ENCODE data around the gene KCNMA1. TPM values are rescaled to one million over a fixed set of nuclear protein-coding genes. Genes with fewer than 3 reads are reported as not detected.

KCNMA1 gene
- total and polyA plus RNA-seq, 8 donors, result 0.92 to 155 (median 54.3) TPM

DNA sequence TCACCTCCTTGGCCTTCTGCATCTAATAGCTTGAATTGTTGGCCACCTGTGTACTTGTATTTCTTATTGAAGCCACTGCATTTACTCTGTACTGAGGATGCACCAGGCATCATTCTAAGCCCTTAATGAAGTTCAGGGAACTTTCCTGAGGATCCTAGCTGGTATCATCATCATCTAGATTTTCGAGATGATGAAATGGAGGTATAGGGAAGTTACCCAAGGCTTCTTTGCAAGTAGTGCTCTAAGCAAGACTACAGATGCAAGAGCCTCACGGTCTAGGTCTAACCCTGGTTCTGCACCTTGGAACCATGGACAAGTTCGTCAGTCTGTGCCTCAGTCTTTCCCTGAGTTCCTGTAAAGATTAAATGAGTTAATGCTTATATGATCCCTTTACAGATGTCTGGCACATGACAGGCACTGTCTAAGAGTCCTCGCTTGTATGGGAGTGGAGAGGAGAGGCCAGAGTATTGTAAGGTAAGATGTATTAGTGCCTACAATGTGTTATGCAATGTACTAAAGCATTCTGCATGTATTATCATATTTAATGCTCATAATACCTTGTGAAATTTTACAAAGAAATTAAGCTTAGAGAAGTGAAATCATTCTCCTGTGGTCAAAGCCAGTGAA is 145.1 kb downstream of the KCNMA1 start:
- 77 to 91% (median 85%) methylated on average over 4 of the region's 4 CpGs for WGBS, 5 donors
- intact Hi-C loops (cut with DNase I; ENCODE audit: low total_unique reads), result no loop called here

GRCh38 chr10:77490534-77491314 is 146.9 kb downstream of the KCNMA1 start:
- H3K4me3 ChIP-seq, result no peak overlapping the region
- DNase-seq, result peak in 1 of 2 donors; percentile 41
- H3K27ac ChIP-seq, result peak overlapping the region in 3 of 5 donors; percentile 16 to 56 (median 32)
- intact Hi-C loops (cut with DNase I; ENCODE audit: low total_unique reads), result no loop called here
- TF ChIP-seq POLR2AphosphoS5 (IDR thresholded peaks at IDR 0.05) (no peak), EP300 (IDR thresholded peaks at IDR 0.05) (no peak), POLR2A (IDR thresholded peaks at IDR 0.05) (no peak), CTCF (IDR thresholded peaks at IDR 0.05) (no peak)
- H3K36me3 ChIP-seq, result no peaks in the 10 kb centered on the region
- peaks cover 0 to 25% (median 9%) of the 10 kb centered on the region in 4 donors for H3K4me1 ChIP-seq
- H3K9me3 ChIP-seq, result no peaks in the 10 kb centered on the region
- H3K27me3 ChIP-seq, result no peaks in the 10 kb centered on the region
- WGBS, 5 donors, result 30 to 61% (median 42%) methylated on average over 6 of the region's 6 CpGs

More for the DNA sequence above, 145.1 kb downstream of the KCNMA1 start:
- no peak for DNase-seq
- Histone ChIP-seq H3K36me3 (no peaks in the 10 kb centered on the region), H3K27me3 (no peaks in the 10 kb centered on the region), H3K27ac (no peak overlapping the region), H3K4me3 (no peak overlapping the region), H3K4me1 (peaks cover 0 to 42% (median 5%) of the 10 kb centered on the region in 4 donors), H3K9me3 (no peaks in the 10 kb centered on the region)
- TF ChIP-seq CTCF (IDR thresholded peaks at IDR 0.05) (no peak), EP300 (IDR thresholded peaks at IDR 0.05) (no peak), POLR2A (IDR thresholded peaks at IDR 0.05) (no peak)

GRCh38 chr10:77486517-77486916 is 151.1 kb downstream of the KCNMA1 start:
- WGBS, 5 donors, result 58 to 71% (median 63%) methylated on average over 3 of the region's 3 CpGs
- no peaks in the 10 kb centered on the region for H3K27me3 ChIP-seq
- H3K36me3 ChIP-seq, result no peaks in the 10 kb centered on the region
- intact Hi-C loops (cut with DNase I; ENCODE audit: low total_unique reads), result no loop called here
- TF ChIP-seq CTCF (IDR thresholded peaks at IDR 0.05), result no peak
- TF ChIP-seq POLR2A (IDR thresholded peaks at IDR 0.05), result no peak
- no peak for TF ChIP-seq POLR2AphosphoS5 (IDR thresholded peaks at IDR 0.05)
- no peak for TF ChIP-seq EP300 (IDR thresholded peaks at IDR 0.05)
- DNase-seq, result no peak
- H3K4me3 ChIP-seq, result no peak overlapping the region
- no peak overlapping the region for H3K27ac ChIP-seq
- no peaks in the 10 kb centered on the region for H3K9me3 ChIP-seq
- H3K4me1 ChIP-seq, result peaks cover 0 to 19% (median 9%) of the 10 kb centered on the region in 4 donors

GRCh38 chr10:77485847-77486246 is 151.8 kb downstream of the KCNMA1 start:
- no peak for TF ChIP-seq CTCF (IDR thresholded peaks at IDR 0.05)
- TF ChIP-seq POLR2A (IDR thresholded peaks at IDR 0.05), result no peak
- no peak for TF ChIP-seq POLR2AphosphoS5 (IDR thresholded peaks at IDR 0.05)
- no peak for TF ChIP-seq EP300 (IDR thresholded peaks at IDR 0.05)
- Histone ChIP-seq H3K27me3 (no peaks in the 10 kb centered on the region), H3K9me3 (no peaks in the 10 kb centered on the region), H3K27ac (no peak overlapping the region), H3K4me3 (no peak overlapping the region), H3K4me1 (peaks cover 0 to 17% (median 8%) of the 10 kb centered on the region in 4 donors), H3K36me3 (no peaks in the 10 kb centered on the region)
- 45 to 64% (median 55%) methylated on average over 2 of the region's 2 CpGs for WGBS, 5 donors
- intact Hi-C loops (cut with DNase I; ENCODE audit: low total_unique reads), result no loop called here
- no peak for DNase-seq
